Hepatocyte (in vitro differentiated cells): ENCODE results near the gene TOR1AIP2. TPM values are rescaled to one million over a fixed set of nuclear protein-coding genes. Genes with fewer than 3 reads are reported as not detected.

ENCODE experiments used
- DNase-seq: peaks from one replicate; pipeline ENCODE4 v3.0.0-alpha.2; 2016; ENCODE audit warnings: low spot score
- H2AFZ ChIP-seq: fragments of 200-600 bp; sonication (generic); 2 replicates; pipeline ENCODE4 v1.6.0; 2016; ENCODE audit warnings: antibody characterized with exemption, mild to moderate bottlenecking
- H3K27ac ChIP-seq: fragments of 200-600 bp; sonication (generic); 2 replicates; pipeline ENCODE4 v1.5.1; 2016; ENCODE audit warnings: mild to moderate bottlenecking
- H3K27me3 ChIP-seq: fragments of 200-600 bp; sonication (generic); 2 replicates; pipeline ENCODE4 v1.6.1; 2016
- H3K36me3 ChIP-seq: fragments of 200-600 bp; sonication (generic); replicated peaks from 2 replicates; pipeline ENCODE4 v1.5.1; 2016; ENCODE audit warnings: low read depth; ENCODE audit not compliant: insufficient read depth
- H3K4me1 ChIP-seq: fragments of 200-600 bp; sonication (generic); 2 replicates; pipeline ENCODE4 v1.5.1; 2016; ENCODE audit warnings: mild to moderate bottlenecking, moderate library complexity; ENCODE audit not compliant: insufficient read depth
- H3K4me2 ChIP-seq: fragments of 200-600 bp; sonication (generic); 2 replicates; pipeline ENCODE4 v1.6.0; 2016
- H3K4me3 ChIP-seq: fragments of 200-600 bp; sonication (generic); 2 replicates; pipeline ENCODE4 v1.5.1; 2016; ENCODE audit warnings: mild to moderate bottlenecking
- H3K79me2 ChIP-seq: fragments of 200-600 bp; sonication (generic); 2 replicates; pipeline ENCODE4 v1.6.0; 2017; ENCODE audit warnings: mild to moderate bottlenecking
- H3K9me2 ChIP-seq: fragments of 200-600 bp; sonication (generic); replicated peaks from 2 replicates; pipeline ENCODE4 v1.6.0; 2017; ENCODE audit warnings: mild to moderate bottlenecking; ENCODE audit not compliant: insufficient read depth
- H3K9me3 ChIP-seq: fragments of 200-600 bp; sonication (generic); 2 replicates; pipeline ENCODE4 v1.5.1; 2016; ENCODE audit warnings: low read depth, mild to moderate bottlenecking
- H4K20me1 ChIP-seq: fragments of 200-600 bp; sonication (generic); 2 replicates; pipeline ENCODE4 v1.6.0; 2016; ENCODE audit warnings: mild to moderate bottlenecking; ENCODE audit not compliant: insufficient read depth, poor library complexity, severe bottlenecking
- CTCF ChIP-seq: fragments of 200-600 bp; sonication (generic); IDR thresholded peaks from 2 replicates; pipeline ENCODE4 v1.5.1; 2016; ENCODE audit warnings: antibody characterized with exemption, mild to moderate bottlenecking; ENCODE audit not compliant: poor library complexity
- EZH2 ChIP-seq: fragments of 200-600 bp; sonication (generic); IDR thresholded peaks from 2 replicates; pipeline ENCODE4 v1.6.1; 2016; ENCODE audit warnings: antibody characterized with exemption, mild to moderate bottlenecking, borderline replicate concordance
- EZH2phosphoT487 ChIP-seq: fragments of 200-600 bp; sonication (generic); IDR thresholded peaks from one replicate; pipeline ENCODE4 v1.6.1; 2018; ENCODE audit warnings: antibody characterized with exemption, mild to moderate bottlenecking, low read depth, moderate library complexity; ENCODE audit not compliant: unreplicated experiment, severe bottlenecking
- WGBS: methylation state at CpG from one replicate; pipeline ENCODE4 v1.1.6; 2016; ENCODE audit warnings: low lambda C conversion rate; ENCODE audit errors: missing lambda C conversion rate; 5-methylcytosine and 5-hydroxymethylcytosine counted together
- polyA plus RNA-seq: library from polyadenylated mRNA; unstranded; fragments of >200 nt; fragmentation: Nextera tagmentation; extraction: Ambion mirVana; gene quantifications from 2 replicates; pipeline ENCODE4 v1.2.1, GENCODE V29; 2016
- total RNA-seq: library from RNA; depleted of rRNA; stranded (reverse); fragments of >200 nt; gene quantifications from 2 replicates; pipeline ENCODE4 v1.2.3, GENCODE V29; 2014

The TOR1AIP2 gene
- total and polyA plus RNA-seq, 2 experiments from 2014 or later, result 36.6 to 158 TPM

DNA sequence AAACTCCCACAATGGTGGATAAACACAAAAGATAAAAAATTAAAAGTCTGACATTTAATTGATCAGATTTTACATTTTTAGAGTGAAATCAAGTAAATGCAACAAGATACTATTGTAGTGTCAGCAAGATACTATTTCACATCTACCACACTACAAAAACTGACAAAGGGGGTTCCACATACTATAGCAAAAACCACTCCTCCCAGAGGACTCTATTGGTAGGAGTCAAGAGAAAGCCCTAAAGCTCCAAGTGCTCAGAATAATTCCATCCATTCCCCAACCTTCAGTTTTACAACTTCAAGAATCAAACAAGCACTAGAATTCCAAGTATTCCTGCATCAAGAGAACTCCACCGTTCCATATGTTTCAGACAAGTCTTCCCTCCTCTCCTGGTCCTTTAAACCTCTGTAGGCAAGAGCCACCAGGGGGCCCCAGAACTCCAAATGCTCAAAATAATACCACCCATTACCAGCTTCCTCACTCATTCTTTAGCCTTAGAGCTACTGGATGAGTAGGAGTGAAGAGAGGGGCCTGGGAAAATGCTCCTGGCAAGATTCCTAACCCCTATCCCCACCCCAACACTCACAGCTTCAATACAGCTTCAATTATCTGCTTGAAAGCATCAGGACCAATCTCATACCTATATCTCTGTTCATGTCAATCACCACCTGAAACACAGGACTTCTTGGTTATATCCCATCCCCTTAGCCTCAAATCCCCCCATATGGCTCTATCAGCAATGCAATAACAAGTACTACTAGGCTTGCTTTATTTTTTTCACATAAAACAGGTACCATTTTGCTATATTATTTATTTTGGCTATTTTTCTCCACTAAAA, 9.9 kb downstream of the TOR1AIP2 start:
- Histone ChIP-seq H3K4me3 (no peak overlapping the region), H3K27me3 (no peaks in the 10 kb centered on the region), H3K4me1 (peaks cover 8% of the 10 kb centered on the region), H3K4me2 (no peak overlapping the region), H3K79me2 (peaks cover 90% of the 10 kb centered on the region), H3K9me3 (no peaks in the 10 kb centered on the region), H3K9me2 (no peaks in the 10 kb centered on the region), H4K20me1 (peaks cover 71% of the 10 kb centered on the region), H3K27ac (no peak overlapping the region), H3K36me3 (no peaks in the 10 kb centered on the region), H2AFZ (no peak overlapping the region)
- DNase-seq, result peak; percentile 65
- TF ChIP-seq EZH2phosphoT487 (no peak), CTCF (peak; percentile 61), EZH2 (no peak)
- 26% methylated on average over 1 of the region's 1 CpG for WGBS

DNA sequence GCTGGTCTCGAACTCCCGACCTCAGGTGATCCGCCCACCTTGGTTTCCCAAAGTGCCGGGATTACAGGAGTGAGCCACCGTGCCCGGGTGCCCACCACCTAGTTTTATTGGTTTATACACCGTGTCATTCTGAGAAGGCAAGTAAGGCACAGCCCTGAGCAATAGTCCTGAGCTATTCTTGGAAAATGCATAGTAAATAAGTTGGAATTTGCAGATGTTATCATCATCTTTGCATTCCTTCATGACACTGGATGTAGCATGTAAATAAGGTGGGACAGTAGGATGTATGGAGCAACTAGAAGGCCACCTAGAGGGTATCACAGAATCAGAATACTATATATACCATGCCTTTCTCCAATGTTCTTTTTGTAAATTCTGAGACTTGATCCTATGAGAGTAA, 11.0 kb downstream of the TOR1AIP2 start:
- H2AFZ ChIP-seq, result no peak overlapping the region
- H3K4me3 ChIP-seq, result no peak overlapping the region
- WGBS, result 95% methylated on average over 7 of the region's 7 CpGs
- DNase-seq, result no peak
- no peak for TF ChIP-seq CTCF
- no peaks in the 10 kb centered on the region for H3K9me3 ChIP-seq
- H3K79me2 ChIP-seq, result peaks cover 90% of the 10 kb centered on the region
- peaks cover 69% of the 10 kb centered on the region for H4K20me1 ChIP-seq
- H3K4me2 ChIP-seq, result no peak overlapping the region
- H3K4me1 ChIP-seq, result no peaks in the 10 kb centered on the region
- H3K9me2 ChIP-seq, result no peaks in the 10 kb centered on the region
- no peaks in the 10 kb centered on the region for H3K36me3 ChIP-seq
- no peak overlapping the region for H3K27ac ChIP-seq
- no peaks in the 10 kb centered on the region for H3K27me3 ChIP-seq

GRCh38 chr1:179865377-179865776, 12.2 kb downstream of the TOR1AIP2 start:
- no peak for TF ChIP-seq EZH2phosphoT487
- no peak for TF ChIP-seq EZH2
- TF ChIP-seq CTCF, result no peak
- H3K4me2 ChIP-seq, result no peak overlapping the region
- H3K27ac ChIP-seq, result no peak overlapping the region
- H4K20me1 ChIP-seq, result peaks cover 69% of the 10 kb centered on the region
- no peaks in the 10 kb centered on the region for H3K4me1 ChIP-seq
- no peak for DNase-seq
- no peaks in the 10 kb centered on the region for H3K9me2 ChIP-seq
- no peaks in the 10 kb centered on the region for H3K27me3 ChIP-seq
- no peaks in the 10 kb centered on the region for H3K9me3 ChIP-seq
- H3K79me2 ChIP-seq, result peaks cover 87% of the 10 kb centered on the region
- H3K4me3 ChIP-seq, result no peak overlapping the region
- no peaks in the 10 kb centered on the region for H3K36me3 ChIP-seq
- H2AFZ ChIP-seq, result no peak overlapping the region
- WGBS, result 95% methylated on average over 6 of the region's 6 CpGs
